ENCODE data around the gene RNU1-3. TPM values are rescaled to one million over a fixed set of nuclear protein-coding genes. Genes with fewer than 3 reads are reported as not detected.
"Not testable (repeated sequence)": the region's sequence is repeated elsewhere in the genome, so short reads cannot be mapped to it uniquely, and the experiment has no call there.

The RNU1-3 gene
- total RNA-seq, 1 experiment from 2014 or later, result 1,290 TPM

GRCh38 chr1:16656981-16657683, 9.6 kb downstream of the RNU1-3 start:
- H3K27me3 ChIP-seq (ENCODE audit: control insufficient read depth, insufficient read depth, low read length); in situ Hi-C loops (cut with HindIII; ENCODE audit: low pct_unique_long_range_greater_than_20kb, low sequenced_read_pairs); H3K9me3 ChIP-seq (ENCODE audit: control insufficient read depth, insufficient read depth, low read depth, low read length); POLR2A ChIA-PET; H3K4me3 ChIP-seq (ENCODE audit: low read depth in 2 of 2, low read length in 2 of 2); H3K27ac ChIP-seq (ENCODE audit: low read length); DNase-seq (ENCODE audit: low read depth, low spot score); CTCF ChIA-PET; intact Hi-C loops (cut with micrococcal nuclease; ENCODE audit: unreplicated experiment); H3K36me3 ChIP-seq (ENCODE audit: control insufficient read depth, insufficient read depth, low read length); H3K4me1 ChIP-seq (ENCODE audit: control insufficient read depth, insufficient read depth, low read length); BruUV-seq (replicated peaks): not testable (repeated sequence)
- ATAC-seq, result peak; percentile 65

GRCh38 chr1:16656574-16656973, 10.2 kb downstream of the RNU1-3 start:
- intact Hi-C loops (cut with micrococcal nuclease; ENCODE audit: unreplicated experiment); H3K4me1 ChIP-seq (ENCODE audit: control insufficient read depth, insufficient read depth, low read length); CTCF ChIA-PET; H3K4me3 ChIP-seq (ENCODE audit: low read depth in 2 of 2, low read length in 2 of 2); BruUV-seq (replicated peaks); POLR2A ChIA-PET; H3K27ac ChIP-seq (ENCODE audit: low read length); H3K9me3 ChIP-seq (ENCODE audit: control insufficient read depth, insufficient read depth, low read depth, low read length); H3K36me3 ChIP-seq (ENCODE audit: control insufficient read depth, insufficient read depth, low read length); DNase-seq (ENCODE audit: low read depth, low spot score); in situ Hi-C loops (cut with HindIII; ENCODE audit: low pct_unique_long_range_greater_than_20kb, low sequenced_read_pairs); H3K27me3 ChIP-seq (ENCODE audit: control insufficient read depth, insufficient read depth, low read length): not testable (repeated sequence)
- peak; percentile 54; the same call in 1 of the 2 replicates for ATAC-seq

- DNase-seq (ENCODE audit: low read depth, low spot score), result not testable (repeated sequence)
- ATAC-seq, result peak; percentile 36; the same call in 1 of the 2 replicates
These were observed 15.2 kb downstream of the RNU1-3 start for GRCh38 chr1:16651560-16651959.

DNA sequence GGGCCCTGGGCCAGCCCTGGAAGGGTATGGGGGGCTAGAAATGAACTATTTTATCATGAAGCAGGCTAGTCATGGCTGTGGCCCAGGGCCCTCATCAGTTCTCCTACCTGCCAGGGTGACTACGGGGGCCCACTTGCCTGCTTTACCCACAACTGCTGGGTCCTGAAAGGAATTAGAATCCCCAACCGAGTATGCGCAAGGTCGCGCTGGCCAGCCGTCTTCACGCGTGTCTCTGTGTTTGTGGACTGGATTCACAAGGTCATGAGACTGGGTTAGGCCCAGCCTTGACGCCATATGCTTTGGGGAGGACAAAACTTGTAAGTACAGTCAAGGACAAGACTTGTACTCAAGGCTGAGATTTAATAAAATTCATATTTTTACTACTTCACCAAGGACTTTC, 16.8 kb downstream of the RNU1-3 start:
- H3K27ac ChIP-seq (ENCODE audit: low read length); BruUV-seq (replicated peaks); H3K4me1 ChIP-seq (ENCODE audit: control insufficient read depth, insufficient read depth, low read length); H3K4me3 ChIP-seq (ENCODE audit: low read depth in 2 of 2, low read length in 2 of 2); intact Hi-C loops (cut with micrococcal nuclease; ENCODE audit: unreplicated experiment); in situ Hi-C loops (cut with HindIII; ENCODE audit: low pct_unique_long_range_greater_than_20kb, low sequenced_read_pairs); POLR2A ChIA-PET; H3K9me3 ChIP-seq (ENCODE audit: control insufficient read depth, insufficient read depth, low read depth, low read length); H3K27me3 ChIP-seq (ENCODE audit: control insufficient read depth, insufficient read depth, low read length); CTCF ChIA-PET; ATAC-seq; H3K36me3 ChIP-seq (ENCODE audit: control insufficient read depth, insufficient read depth, low read length); DNase-seq (ENCODE audit: low read depth, low spot score): not testable (repeated sequence)

More at GRCh38 chr1:16651560-16651959, 15.2 kb downstream of the RNU1-3 start:
- CTCF ChIA-PET; H3K9me3 ChIP-seq (ENCODE audit: control insufficient read depth, insufficient read depth, low read depth, low read length); BruUV-seq (replicated peaks); POLR2A ChIA-PET; in situ Hi-C loops (cut with HindIII; ENCODE audit: low pct_unique_long_range_greater_than_20kb, low sequenced_read_pairs); intact Hi-C loops (cut with micrococcal nuclease; ENCODE audit: unreplicated experiment); H3K36me3 ChIP-seq (ENCODE audit: control insufficient read depth, insufficient read depth, low read length); H3K4me1 ChIP-seq (ENCODE audit: control insufficient read depth, insufficient read depth, low read length); H3K27me3 ChIP-seq (ENCODE audit: control insufficient read depth, insufficient read depth, low read length); H3K4me3 ChIP-seq (ENCODE audit: low read depth in 2 of 2, low read length in 2 of 2); H3K27ac ChIP-seq (ENCODE audit: low read length): not testable (repeated sequence)

GRCh38 chr1:16649390-16649789, 17.4 kb downstream of the RNU1-3 start:
- intact Hi-C loops (cut with micrococcal nuclease; ENCODE audit: unreplicated experiment); POLR2A ChIA-PET; CTCF ChIA-PET; H3K9me3 ChIP-seq (ENCODE audit: control insufficient read depth, insufficient read depth, low read depth, low read length); H3K27ac ChIP-seq (ENCODE audit: low read length); BruUV-seq (replicated peaks); H3K27me3 ChIP-seq (ENCODE audit: control insufficient read depth, insufficient read depth, low read length); H3K36me3 ChIP-seq (ENCODE audit: control insufficient read depth, insufficient read depth, low read length); ATAC-seq; in situ Hi-C loops (cut with HindIII; ENCODE audit: low pct_unique_long_range_greater_than_20kb, low sequenced_read_pairs); H3K4me3 ChIP-seq (ENCODE audit: low read depth in 2 of 2, low read length in 2 of 2); DNase-seq (ENCODE audit: low read depth, low spot score); H3K4me1 ChIP-seq (ENCODE audit: control insufficient read depth, insufficient read depth, low read length): not testable (repeated sequence)

- H3K4me3 ChIP-seq (ENCODE audit: low read depth in 2 of 2, low read length in 2 of 2); in situ Hi-C loops (cut with HindIII; ENCODE audit: low pct_unique_long_range_greater_than_20kb, low sequenced_read_pairs); H3K9me3 ChIP-seq (ENCODE audit: control insufficient read depth, insufficient read depth, low read depth, low read length); H3K4me1 ChIP-seq (ENCODE audit: control insufficient read depth, insufficient read depth, low read length); DNase-seq (ENCODE audit: low read depth, low spot score); H3K36me3 ChIP-seq (ENCODE audit: control insufficient read depth, insufficient read depth, low read length); BruUV-seq (replicated peaks); POLR2A ChIA-PET; intact Hi-C loops (cut with micrococcal nuclease; ENCODE audit: unreplicated experiment); H3K27me3 ChIP-seq (ENCODE audit: control insufficient read depth, insufficient read depth, low read length); H3K27ac ChIP-seq (ENCODE audit: low read length); CTCF ChIA-PET; ATAC-seq: not testable (repeated sequence)
These were observed 18.0 kb downstream of the RNU1-3 start for GRCh38 chr1:16648756-16649155.

- H3K27ac ChIP-seq (ENCODE audit: low read length); H3K9me3 ChIP-seq (ENCODE audit: control insufficient read depth, insufficient read depth, low read depth, low read length); POLR2A ChIA-PET; H3K27me3 ChIP-seq (ENCODE audit: control insufficient read depth, insufficient read depth, low read length); H3K4me3 ChIP-seq (ENCODE audit: low read depth in 2 of 2, low read length in 2 of 2); ATAC-seq; BruUV-seq (replicated peaks); DNase-seq (ENCODE audit: low read depth, low spot score); CTCF ChIA-PET; in situ Hi-C loops (cut with HindIII; ENCODE audit: low pct_unique_long_range_greater_than_20kb, low sequenced_read_pairs); intact Hi-C loops (cut with micrococcal nuclease; ENCODE audit: unreplicated experiment); H3K36me3 ChIP-seq (ENCODE audit: control insufficient read depth, insufficient read depth, low read length): not testable (repeated sequence)
- peaks cover 13% of the 10 kb centered on the region for H3K4me1 ChIP-seq (ENCODE audit: control insufficient read depth, insufficient read depth, low read length)
These were observed 18.5 kb downstream of the RNU1-3 start for GRCh38 chr1:16648250-16648649.
